ENCODE data around the gene OR51D1. TPM values are rescaled to one million over a fixed set of nuclear protein-coding genes. Genes with fewer than 3 reads are reported as not detected.
A peak's percentile ranks its signal among the peaks of the same experiment; 100 is the strongest.

The OR51D1 gene
- total and polyA plus RNA-seq, 2 of the 8 experiments (the other 6 are each of a cell fraction or from before 2014, with no cell fraction given), result not detected

- TF ChIP-seq SAP30 (IDR thresholded peaks at IDR 0.05; ENCODE audit: insufficient read depth, insufficient replicate concordance, low read length) (no peak), MAX (IDR thresholded peaks at IDR 0.05) (peak; percentile 91), ATF2 (IDR thresholded peaks at IDR 0.05; ENCODE audit: low read length) (no peak), SP2 (IDR thresholded peaks at IDR 0.05; ENCODE audit: low read length) (no peak), SIN3A (conservative IDR thresholded peaks at IDR 0.05 in 1 of 2, IDR thresholded peaks at IDR 0.05 in 1 of 2; ENCODE audit: low read depth in 1 of 2, low read length in 2 of 2) (no peak), JUN (IDR thresholded peaks at IDR 0.05; ENCODE audit: low read depth, low read length) (no peak), SIRT6 (IDR thresholded peaks at IDR 0.05; ENCODE audit: low read length) (no peak), NANOG (IDR thresholded peaks at IDR 0.05; ENCODE audit: insufficient read depth, low read depth, low read length, poor library complexity, severe bottlenecking) (no peak)
Measured at GRCh38 chr11:4636962-4637661, at the start of gene OR51D1 (continued).
